ENCODE measurements around the gene CHCHD6. TPM values are rescaled to one million over a fixed set of nuclear protein-coding genes. Genes with fewer than 3 reads are reported as not detected.

The CHCHD6 gene
- total RNA-seq, 2 donors from 2014 or later: 8.7 to 9.9 TPM

GRCh38 chr3:126988451-126989021 lies 284.5 kb downstream of the CHCHD6 start:
- no peaks in the 10 kb centered on the region for H3K27me3 Mint-ChIP-seq
- ATAC-seq (replicated peaks): no peak
- peaks cover 7% of the 10 kb centered on the region for H3K36me3 Mint-ChIP-seq (ENCODE audit: low read depth)
- no peaks in the 10 kb centered on the region for H3K9me3 Mint-ChIP-seq
- H3K4me1 Mint-ChIP-seq: peaks cover 5% of the 10 kb centered on the region
- no peak overlapping the region for H3K4me3 Mint-ChIP-seq
- H3K27ac Mint-ChIP-seq: no peak overlapping the region

- peaks cover 5% of the 10 kb centered on the region for H3K4me1 Mint-ChIP-seq
- no peak overlapping the region for H3K27ac Mint-ChIP-seq
- peaks cover 7% of the 10 kb centered on the region for H3K36me3 Mint-ChIP-seq (ENCODE audit: low read depth)
- ATAC-seq (replicated peaks): no peak
- no peaks in the 10 kb centered on the region for H3K27me3 Mint-ChIP-seq
- no peaks in the 10 kb centered on the region for H3K9me3 Mint-ChIP-seq
- no peak overlapping the region for H3K4me3 Mint-ChIP-seq
Measured at GRCh38 chr3:126989316-126990023, 285.4 kb downstream of the CHCHD6 start.

- H3K4me1 Mint-ChIP-seq: peaks cover 5% of the 10 kb centered on the region
- H3K4me3 Mint-ChIP-seq: no peak overlapping the region
- H3K36me3 Mint-ChIP-seq (ENCODE audit: low read depth): peaks cover 7% of the 10 kb centered on the region
- no peaks in the 10 kb centered on the region for H3K27me3 Mint-ChIP-seq
- H3K27ac Mint-ChIP-seq: no peak overlapping the region
- no peak for ATAC-seq (replicated peaks)
- no peaks in the 10 kb centered on the region for H3K9me3 Mint-ChIP-seq
Measured at GRCh38 chr3:126990024-126990700, 286.1 kb downstream of the CHCHD6 start.

- Mint-ChIP-seq H3K4me3 (no peak overlapping the region), H3K9me3 (no peaks in the 10 kb centered on the region), H3K36me3 (ENCODE audit: low read depth) (peaks cover 7% of the 10 kb centered on the region), H3K27ac (no peak overlapping the region), H3K4me1 (peaks cover 5% of the 10 kb centered on the region), H3K27me3 (no peaks in the 10 kb centered on the region)
- ATAC-seq (replicated peaks): no peak
Measured at GRCh38 chr3:126990890-126991289, 286.9 kb downstream of the CHCHD6 start.

GRCh38 chr3:126991366-126992200 lies 287.5 kb downstream of the CHCHD6 start:
- H3K4me1 Mint-ChIP-seq: peaks cover 5% of the 10 kb centered on the region
- no peak overlapping the region for H3K27ac Mint-ChIP-seq
- no peaks in the 10 kb centered on the region for H3K9me3 Mint-ChIP-seq
- H3K4me3 Mint-ChIP-seq: no peak overlapping the region
- no peaks in the 10 kb centered on the region for H3K27me3 Mint-ChIP-seq
- H3K36me3 Mint-ChIP-seq (ENCODE audit: low read depth): peaks cover 7% of the 10 kb centered on the region
- no peak for ATAC-seq (replicated peaks)

- Mint-ChIP-seq H3K27me3 (no peaks in the 10 kb centered on the region), H3K4me3 (no peak overlapping the region), H3K4me1 (peaks cover 2% of the 10 kb centered on the region), H3K36me3 (ENCODE audit: low read depth) (peaks cover 7% of the 10 kb centered on the region), H3K27ac (no peak overlapping the region), H3K9me3 (no peaks in the 10 kb centered on the region)
- ATAC-seq (replicated peaks): no peak
Measured at GRCh38 chr3:126992216-126992615, 288.2 kb downstream of the CHCHD6 start.

- Mint-ChIP-seq H3K9me3 (no peaks in the 10 kb centered on the region), H3K27ac (no peak overlapping the region), H3K27me3 (no peaks in the 10 kb centered on the region), H3K4me1 (no peaks in the 10 kb centered on the region), H3K4me3 (no peak overlapping the region), H3K36me3 (ENCODE audit: low read depth) (peaks cover 7% of the 10 kb centered on the region)
- ATAC-seq (replicated peaks): no peak
Measured at GRCh38 chr3:126992776-126993175, 288.7 kb downstream of the CHCHD6 start.

GRCh38 chr3:126993436-126993835 lies 289.4 kb downstream of the CHCHD6 start:
- Mint-ChIP-seq H3K9me3 (no peaks in the 10 kb centered on the region), H3K36me3 (ENCODE audit: low read depth) (peaks cover 7% of the 10 kb centered on the region), H3K4me1 (no peaks in the 10 kb centered on the region), H3K27me3 (no peaks in the 10 kb centered on the region), H3K4me3 (no peak overlapping the region), H3K27ac (no peak overlapping the region)
- ATAC-seq (replicated peaks): no peak

GRCh38 chr3:126994661-126995245 lies 290.7 kb downstream of the CHCHD6 start:
- Mint-ChIP-seq H3K27me3 (no peaks in the 10 kb centered on the region), H3K9me3 (no peaks in the 10 kb centered on the region), H3K36me3 (ENCODE audit: low read depth) (peaks cover 7% of the 10 kb centered on the region), H3K4me3 (no peak overlapping the region), H3K27ac (no peak overlapping the region), H3K4me1 (no peaks in the 10 kb centered on the region)
- ATAC-seq (replicated peaks): no peak

- no peaks in the 10 kb centered on the region for H3K9me3 Mint-ChIP-seq
Measured at GRCh38 chr3:126995254-126995780, 291.3 kb downstream of the CHCHD6 start.

GRCh38 chr3:126995926-126996512 lies 292.0 kb downstream of the CHCHD6 start:
- Mint-ChIP-seq H3K4me3 (no peak overlapping the region), H3K36me3 (ENCODE audit: low read depth) (peaks cover 4% of the 10 kb centered on the region), H3K4me1 (no peaks in the 10 kb centered on the region), H3K27me3 (no peaks in the 10 kb centered on the region), H3K9me3 (no peaks in the 10 kb centered on the region), H3K27ac (no peak overlapping the region)
- no peak for ATAC-seq (replicated peaks)

More at GRCh38 chr3:126995254-126995780, 291.3 kb downstream of the CHCHD6 start:
- no peaks in the 10 kb centered on the region for H3K4me1 Mint-ChIP-seq
- H3K27me3 Mint-ChIP-seq: no peaks in the 10 kb centered on the region
- peaks cover 7% of the 10 kb centered on the region for H3K36me3 Mint-ChIP-seq (ENCODE audit: low read depth)
- ATAC-seq (replicated peaks): no peak
- H3K4me3 Mint-ChIP-seq: no peak overlapping the region
- no peak overlapping the region for H3K27ac Mint-ChIP-seq

- Mint-ChIP-seq H3K4me1 (no peaks in the 10 kb centered on the region), H3K27ac (no peak overlapping the region), H3K4me3 (no peak overlapping the region), H3K27me3 (no peaks in the 10 kb centered on the region), H3K9me3 (no peaks in the 10 kb centered on the region), H3K36me3 (ENCODE audit: low read depth) (no peaks in the 10 kb centered on the region)
- ATAC-seq (replicated peaks): no peak
Measured at GRCh38 chr3:126996905-126997304, 292.9 kb downstream of the CHCHD6 start.

GRCh38 chr3:126997455-126998038 lies 293.5 kb downstream of the CHCHD6 start:
- peak overlapping the region; percentile 56 for H3K27ac Mint-ChIP-seq
- no peak overlapping the region for H3K4me3 Mint-ChIP-seq
- no peaks in the 10 kb centered on the region for H3K4me1 Mint-ChIP-seq
- no peaks in the 10 kb centered on the region for H3K27me3 Mint-ChIP-seq
- no peaks in the 10 kb centered on the region for H3K9me3 Mint-ChIP-seq
- no peak for ATAC-seq (replicated peaks)
- no peaks in the 10 kb centered on the region for H3K36me3 Mint-ChIP-seq (ENCODE audit: low read depth)

All from activated T-helper 17 cell treated with anti-CD3 and anti-CD28 coated beads, Interleukin-2, amount 50 U/mL, for 72 hours (primary cell).